Ishikawa (cell line): ENCODE results near the gene LBR.

Experiments
- CEBPB ChIP-seq: IDR thresholded peaks from 2 replicates; pipeline ENCODE4 v1.6.1; 2012
- CREB1 ChIP-seq: IDR thresholded peaks from 2 replicates; pipeline ENCODE4 v1.6.1; 2012; ENCODE audit warnings: low read depth
- EGR1 ChIP-seq: IDR thresholded peaks from 2 replicates; pipeline ENCODE4 v1.6.1; 2012
- EP300 ChIP-seq: IDR thresholded peaks from 2 replicates; pipeline ENCODE4 v1.6.1; 2012; ENCODE audit warnings: borderline replicate concordance
- FOXM1 ChIP-seq: IDR thresholded peaks from 2 replicates; pipeline ENCODE4 v1.6.1; 2012; ENCODE audit warnings: low read depth, borderline replicate concordance
- NFIC ChIP-seq: IDR thresholded peaks from 2 replicates; pipeline ENCODE4 v1.6.1; 2012
- RAD21 ChIP-seq: IDR thresholded peaks from 2 replicates; pipeline ENCODE4 v1.6.1; 2012; ENCODE audit warnings: low read depth
- REST ChIP-seq: IDR thresholded peaks from 2 replicates; pipeline ENCODE4 v1.6.1; 2012; ENCODE audit warnings: low read depth, mild to moderate bottlenecking
- TAF1 ChIP-seq: IDR thresholded peaks from 2 replicates; pipeline ENCODE4 v1.6.1; 2012; ENCODE audit warnings: low read depth, mild to moderate bottlenecking
- TCF12 ChIP-seq: IDR thresholded peaks from 2 replicates; pipeline ENCODE4 v1.6.1; 2012; ENCODE audit warnings: low read depth
- TEAD4 ChIP-seq: IDR thresholded peaks from 2 replicates; pipeline ENCODE4 v1.6.1; 2012
- USF1 ChIP-seq: IDR thresholded peaks from 2 replicates; pipeline ENCODE4 v1.6.1; 2012
- YY1 ChIP-seq: IDR thresholded peaks from 2 replicates; pipeline ENCODE4 v1.6.1; 2012; ENCODE audit warnings: low read depth
- ZBTB7A ChIP-seq: IDR thresholded peaks from 2 replicates; pipeline ENCODE4 v1.6.1; 2012; ENCODE audit warnings: low read depth
- TF ChIP-seq, protein P1 (sequence below): IDR thresholded peaks from 2 replicates; pipeline ENCODE4 v1.6.1; 2012

Gene LBR

GRCh38 chr1:225408249-225408648 is 19.6 kb downstream of the LBR start:
- TF ChIP-seq CEBPB (no peak), TCF12 (no peak)

GRCh38 chr1:225407755-225408154 is 20.1 kb downstream of the LBR start:
- no peak for TF ChIP-seq EP300
- no peak for TF ChIP-seq NFIC
- no peak for TF ChIP-seq EGR1
- no peak for TF ChIP-seq ZBTB7A
- no peak for TF ChIP-seq CREB1
- TF ChIP-seq CEBPB, result no peak
- TF ChIP-seq YY1, result no peak
- no peak for TF ChIP-seq TCF12
- TF ChIP-seq, protein P1, sequence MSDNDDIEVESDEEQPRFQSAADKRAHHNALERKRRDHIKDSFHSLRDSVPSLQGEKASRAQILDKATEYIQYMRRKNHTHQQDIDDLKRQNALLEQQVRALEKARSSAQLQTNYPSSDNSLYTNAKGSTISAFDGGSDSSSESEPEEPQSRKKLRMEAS, result no peak
- TF ChIP-seq REST, result no peak

GRCh38 chr1:225406976-225407725 is 20.7 kb downstream of the LBR start:
- no peak for TF ChIP-seq CEBPB
- TF ChIP-seq CREB1, result no peak
- no peak for TF ChIP-seq TEAD4
- no peak for TF ChIP-seq FOXM1
- TF ChIP-seq TAF1, result no peak
- no peak for TF ChIP-seq NFIC
- TF ChIP-seq RAD21, result no peak
- no peak for TF ChIP-seq TCF12

GRCh38 chr1:225400968-225401367 is 26.9 kb downstream of the LBR start:
- TF ChIP-seq USF1 (no peak), YY1 (no peak), TEAD4 (no peak), CREB1 (no peak), EGR1 (no peak), EP300 (no peak), NFIC (no peak), CEBPB (no peak), RAD21 (no peak), ZBTB7A (no peak), REST (no peak), TAF1 (no peak), TCF12 (no peak)
- TF ChIP-seq, protein P1, result no peak

DNA sequence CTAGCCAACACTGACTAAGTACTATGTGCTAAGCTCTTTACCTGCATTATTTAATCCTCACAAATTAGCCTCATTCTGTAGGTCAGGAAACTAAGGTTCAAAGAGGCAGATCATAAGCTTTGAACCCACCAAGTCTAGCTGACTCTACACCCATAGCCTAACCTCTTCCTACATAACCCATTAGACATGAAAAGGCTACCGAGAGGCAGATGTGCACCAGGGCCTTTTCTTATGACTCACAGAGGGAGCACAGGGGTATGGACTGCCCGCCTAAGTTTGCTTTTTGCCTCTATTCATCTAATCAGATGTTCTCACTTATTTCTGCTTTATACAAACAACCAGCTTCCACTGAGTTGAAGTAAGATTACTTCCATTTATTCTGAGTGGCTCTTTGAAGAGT is 31.5 kb downstream of the LBR start:
- TF ChIP-seq CREB1, result no peak
- TF ChIP-seq, protein P1, result no peak
- TF ChIP-seq EGR1, result no peak
- TF ChIP-seq USF1, result no peak

- TF ChIP-seq EGR1 (no peak), RAD21 (no peak), ZBTB7A (no peak), TEAD4 (no peak), YY1 (no peak), FOXM1 (no peak), EP300 (no peak), CEBPB (no peak), TCF12 (no peak), CREB1 (no peak), REST (no peak), NFIC (no peak)
- TF ChIP-seq, protein P1, result no peak
Observed at GRCh38 chr1:225389843-225390242, 38.0 kb downstream of the LBR start.
